Measurements from ENCODE around the gene KLHL25. TPM values are rescaled to one million over a fixed set of nuclear protein-coding genes. Genes with fewer than 3 reads are reported as not detected.

The KLHL25 gene
- total RNA-seq, 1 donor from 2014 or later: 29.3 TPM

- FAIRE-seq (no peak), DNase-seq (ENCODE audit: low spot score in 2 of 2) (no peak)
Measured at GRCh38 chr15:85762039-85762755, 32.5 kb downstream of the KLHL25 start.

- DNase-seq (ENCODE audit: low spot score in 2 of 2) (no peak), FAIRE-seq (no peak)
Measured at GRCh38 chr15:85761635-85762034, 33.1 kb downstream of the KLHL25 start.

- FAIRE-seq: no peak
- no peak for DNase-seq (ENCODE audit: low spot score in 2 of 2)
Measured at GRCh38 chr15:85760531-85761371, 34.0 kb downstream of the KLHL25 start.

- no peak for FAIRE-seq
Measured at GRCh38 chr15:85760049-85760448, 34.7 kb downstream of the KLHL25 start.

GRCh38 chr15:85759376-85759775, 35.3 kb downstream of the KLHL25 start:
- FAIRE-seq: no peak
- DNase-seq (ENCODE audit: low spot score in 2 of 2): no peak

More at GRCh38 chr15:85760049-85760448, 34.7 kb downstream of the KLHL25 start:
- DNase-seq (ENCODE audit: low spot score in 2 of 2): no peak

GRCh38 chr15:85758655-85758978, 36.1 kb downstream of the KLHL25 start:
- DNase-seq (ENCODE audit: low spot score in 2 of 2) (no peak), FAIRE-seq (no peak)

GRCh38 chr15:85757939-85758654, 36.6 kb downstream of the KLHL25 start:
- DNase-seq (ENCODE audit: low spot score in 2 of 2) (no peak), FAIRE-seq (no peak)

- FAIRE-seq (no peak), DNase-seq (ENCODE audit: low spot score in 2 of 2) (no peak)
Measured at GRCh38 chr15:85757073-85757938, 37.4 kb downstream of the KLHL25 start.

- FAIRE-seq (no peak), DNase-seq (ENCODE audit: low spot score in 2 of 2) (no peak)
Measured at GRCh38 chr15:85756411-85757072, 38.2 kb downstream of the KLHL25 start.

GRCh38 chr15:85755942-85756341, 38.8 kb downstream of the KLHL25 start:
- no peak for FAIRE-seq

GRCh38 chr15:85755471-85755870, 39.3 kb downstream of the KLHL25 start:
- FAIRE-seq (no peak), DNase-seq (ENCODE audit: low spot score in 2 of 2) (no peak)

More at GRCh38 chr15:85755942-85756341, 38.8 kb downstream of the KLHL25 start:
- DNase-seq (ENCODE audit: low spot score in 2 of 2): no peak

- no peak for DNase-seq (ENCODE audit: low spot score in 2 of 2)
- no peak for FAIRE-seq
Measured at GRCh38 chr15:85754989-85755388, 39.7 kb downstream of the KLHL25 start.

GRCh38 chr15:85753791-85754452, 40.8 kb downstream of the KLHL25 start:
- DNase-seq (ENCODE audit: low spot score in 2 of 2) (no peak), FAIRE-seq (no peak)

- DNase-seq (ENCODE audit: low spot score in 2 of 2): no peak
- FAIRE-seq: no peak
Measured at GRCh38 chr15:85753261-85753660, 41.5 kb downstream of the KLHL25 start.

GRCh38 chr15:85752491-85752961, 42.2 kb downstream of the KLHL25 start:
- no peak for DNase-seq (ENCODE audit: low spot score in 2 of 2)
- FAIRE-seq: no peak

- FAIRE-seq (no peak), DNase-seq (ENCODE audit: low spot score in 2 of 2) (no peak)
Measured at GRCh38 chr15:85752124-85752475, 42.6 kb downstream of the KLHL25 start.

GRCh38 chr15:85751291-85752123, 43.2 kb downstream of the KLHL25 start:
- FAIRE-seq (no peak), DNase-seq (ENCODE audit: low spot score in 2 of 2) (no peak)

All from frontal cortex (tissue), 4 donors.